Measurements from ENCODE around the gene KHDC3L.

- peak in 1 of 3 donors; percentile 38 for TF ChIP-seq POLR2AphosphoS5 (IDR thresholded peaks at IDR 0.05)
- TF ChIP-seq, protein P1, sequence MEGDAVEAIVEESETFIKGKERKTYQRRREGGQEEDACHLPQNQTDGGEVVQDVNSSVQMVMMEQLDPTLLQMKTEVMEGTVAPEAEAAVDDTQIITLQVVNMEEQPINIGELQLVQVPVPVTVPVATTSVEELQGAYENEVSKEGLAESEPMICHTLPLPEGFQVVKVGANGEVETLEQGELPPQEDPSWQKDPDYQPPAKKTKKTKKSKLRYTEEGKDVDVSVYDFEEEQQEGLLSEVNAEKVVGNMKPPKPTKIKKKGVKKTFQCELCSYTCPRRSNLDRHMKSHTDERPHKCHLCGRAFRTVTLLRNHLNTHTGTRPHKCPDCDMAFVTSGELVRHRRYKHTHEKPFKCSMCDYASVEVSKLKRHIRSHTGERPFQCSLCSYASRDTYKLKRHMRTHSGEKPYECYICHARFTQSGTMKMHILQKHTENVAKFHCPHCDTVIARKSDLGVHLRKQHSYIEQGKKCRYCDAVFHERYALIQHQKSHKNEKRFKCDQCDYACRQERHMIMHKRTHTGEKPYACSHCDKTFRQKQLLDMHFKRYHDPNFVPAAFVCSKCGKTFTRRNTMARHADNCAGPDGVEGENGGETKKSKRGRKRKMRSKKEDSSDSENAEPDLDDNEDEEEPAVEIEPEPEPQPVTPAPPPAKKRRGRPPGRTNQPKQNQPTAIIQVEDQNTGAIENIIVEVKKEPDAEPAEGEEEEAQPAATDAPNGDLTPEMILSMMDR (IDR thresholded peaks at IDR 0.05 in 8 of 11, conservative IDR thresholded peaks at IDR 0.05 in 3 of 11): peak in 9 of 11 experiments; percentile 12 to 51 (median 39)
- TF ChIP-seq POLR2A (IDR thresholded peaks at IDR 0.05): no peak
Observed at GRCh38 chr6:73388800-73389512, 26.5 kb downstream of the KHDC3L start.

Data from spleen (tissue), 7 donors.